ENCODE data around the gene COG7. TPM values are rescaled to one million over a fixed set of nuclear protein-coding genes. Genes with fewer than 3 reads are reported as not detected.

Gene COG7
- total RNA-seq, 4 donors from 2014 or later, result 20.1 to 81.7 (median 50.4) TPM

DNA sequence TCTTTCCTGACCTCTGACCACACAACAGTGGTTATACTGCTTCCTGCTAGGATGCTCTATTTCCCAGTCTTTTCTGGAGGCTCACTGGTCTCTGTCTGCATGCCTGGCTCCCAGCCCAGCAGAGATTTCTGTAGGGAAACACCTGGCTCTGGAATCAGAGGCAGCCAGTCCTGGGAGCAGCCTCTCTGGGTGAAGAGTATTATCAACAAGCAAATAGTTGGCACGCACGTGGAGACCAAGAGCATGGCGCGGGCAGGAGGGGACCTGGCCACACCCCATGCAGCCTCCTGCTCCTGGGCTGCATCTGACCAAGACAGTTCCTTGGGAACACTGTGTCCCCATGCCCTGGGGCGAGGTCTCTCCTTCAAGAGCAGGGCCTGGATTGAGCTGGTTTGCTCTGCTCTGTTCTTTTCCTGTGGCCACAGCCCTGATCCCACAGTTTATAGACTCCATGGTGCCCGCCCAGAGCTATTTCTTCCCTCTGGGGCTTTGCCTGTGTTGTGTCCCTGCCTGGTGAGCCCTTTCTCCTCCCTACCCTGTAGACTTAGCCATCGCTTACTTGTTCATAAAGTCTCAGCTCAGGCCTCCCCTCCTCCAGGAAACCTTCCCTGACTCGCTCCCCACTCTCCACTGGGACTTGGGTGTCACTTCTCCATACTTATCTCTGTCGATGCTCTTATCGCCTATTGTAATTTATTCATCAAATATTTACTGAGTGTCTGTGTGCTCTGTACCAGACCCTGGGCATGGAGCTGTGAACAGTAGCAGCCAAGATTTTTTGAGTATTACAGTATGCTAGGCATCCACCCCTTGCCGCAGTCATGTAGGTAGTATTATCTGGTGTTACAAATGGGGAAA, 90.3 kb downstream of the COG7 start:
- H3K4me1 ChIP-seq, result no peaks in the 10 kb centered on the region
- no peaks in the 10 kb centered on the region for H3K9me3 ChIP-seq
- DNase-seq, result peak in 2 of 3 donors; percentile 76 to 87
- no peak overlapping the region for H3K4me3 ChIP-seq
- no peak for TF ChIP-seq POLR2A (IDR thresholded peaks at IDR 0.05)
- TF ChIP-seq CTCF (IDR thresholded peaks at IDR 0.05), result no peak
- peak overlapping the region in 3 of 4 donors; percentile 2 to 65 (median 43) for H3K27ac ChIP-seq
- H3K36me3 ChIP-seq, result no peaks in the 10 kb centered on the region
- no peaks in the 10 kb centered on the region for H3K27me3 ChIP-seq

DNA sequence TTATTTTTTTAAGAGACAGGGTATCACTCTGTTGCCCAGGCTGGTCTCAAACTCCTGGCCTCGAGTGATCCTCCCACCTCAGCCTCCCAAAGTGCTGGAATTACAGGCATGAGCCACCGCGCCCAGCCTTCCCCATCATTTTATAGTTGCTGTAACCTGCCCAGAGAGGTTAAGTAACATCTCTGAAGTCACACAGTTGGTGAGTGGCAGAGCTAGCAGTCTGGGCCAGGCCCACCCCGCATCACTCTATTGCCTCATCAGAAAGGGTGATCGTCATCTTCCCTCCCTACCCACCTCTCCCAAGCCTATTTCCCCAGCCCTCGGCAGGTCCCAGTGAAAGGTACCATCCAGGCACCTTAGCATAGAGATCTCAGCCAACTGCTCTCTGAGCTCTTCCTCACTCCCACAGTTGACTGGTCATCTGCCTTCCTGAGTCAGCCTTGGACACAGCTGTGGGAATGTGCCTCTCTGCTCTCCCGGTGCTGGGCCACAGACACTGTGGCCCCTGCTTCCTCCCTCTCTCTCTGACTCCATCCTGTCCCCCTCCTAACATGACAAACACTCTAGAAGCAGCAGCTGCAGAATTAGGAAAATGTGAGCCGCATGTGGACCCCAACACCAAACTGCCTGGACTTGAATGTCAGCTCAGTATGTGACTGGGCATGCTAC, 93.8 kb downstream of the COG7 start:
- no peak overlapping the region for H3K4me3 ChIP-seq

GRCh38 chr16:23357761-23358290, 95.2 kb downstream of the COG7 start:
- Histone ChIP-seq H3K27ac (no peak overlapping the region), H3K27me3 (no peaks in the 10 kb centered on the region), H3K4me1 (no peaks in the 10 kb centered on the region), H3K4me3 (no peak overlapping the region), H3K36me3 (no peaks in the 10 kb centered on the region), H3K9me3 (no peaks in the 10 kb centered on the region)
- TF ChIP-seq POLR2A (IDR thresholded peaks at IDR 0.05) (no peak), CTCF (IDR thresholded peaks at IDR 0.05) (no peak)
- peak in 1 of 3 donors; percentile 19 for DNase-seq

More for the DNA sequence above, 93.8 kb downstream of the COG7 start:
- peak in 1 of 3 donors; percentile 35 for DNase-seq
- Histone ChIP-seq H3K27me3 (no peaks in the 10 kb centered on the region), H3K4me1 (no peaks in the 10 kb centered on the region), H3K9me3 (no peaks in the 10 kb centered on the region), H3K36me3 (no peaks in the 10 kb centered on the region), H3K27ac (no peak overlapping the region)
- TF ChIP-seq CTCF (IDR thresholded peaks at IDR 0.05), result no peak
- no peak for TF ChIP-seq POLR2A (IDR thresholded peaks at IDR 0.05)

DNA sequence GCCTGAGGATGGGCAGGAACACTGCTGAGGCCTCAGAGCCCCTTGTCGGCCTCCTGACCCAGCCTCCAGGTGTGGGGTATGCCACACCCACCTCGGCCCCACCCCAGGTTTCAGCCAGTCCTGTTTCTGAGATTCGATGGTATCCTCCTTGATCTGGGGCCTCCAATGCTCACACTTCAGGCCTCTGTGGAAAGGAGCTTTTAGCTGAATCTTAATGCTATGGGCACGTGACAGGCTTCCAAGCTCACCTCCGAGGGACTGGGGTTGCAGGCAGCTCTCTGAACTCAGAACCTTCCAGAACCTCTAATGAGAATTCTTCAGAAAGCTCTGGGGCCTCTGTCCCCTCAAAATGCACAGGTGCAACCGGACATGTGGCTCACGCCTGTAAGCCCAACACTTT, 96.0 kb downstream of the COG7 start:
- no peak for DNase-seq

More for the DNA sequence above, 96.0 kb downstream of the COG7 start:
- H3K9me3 ChIP-seq, result no peaks in the 10 kb centered on the region
- no peak overlapping the region for H3K27ac ChIP-seq
- H3K4me1 ChIP-seq, result no peaks in the 10 kb centered on the region
- no peaks in the 10 kb centered on the region for H3K36me3 ChIP-seq
- H3K27me3 ChIP-seq, result no peaks in the 10 kb centered on the region
- no peak for TF ChIP-seq CTCF (IDR thresholded peaks at IDR 0.05)
- TF ChIP-seq POLR2A (IDR thresholded peaks at IDR 0.05), result no peak
- no peak overlapping the region for H3K4me3 ChIP-seq

Data from Peyer's patch (tissue), 4 donors.